ENCODE data around the gene SLC23A2.
A peak's percentile ranks its signal among the peaks of the same experiment; 100 is the strongest.

SLC23A2 gene

DNA sequence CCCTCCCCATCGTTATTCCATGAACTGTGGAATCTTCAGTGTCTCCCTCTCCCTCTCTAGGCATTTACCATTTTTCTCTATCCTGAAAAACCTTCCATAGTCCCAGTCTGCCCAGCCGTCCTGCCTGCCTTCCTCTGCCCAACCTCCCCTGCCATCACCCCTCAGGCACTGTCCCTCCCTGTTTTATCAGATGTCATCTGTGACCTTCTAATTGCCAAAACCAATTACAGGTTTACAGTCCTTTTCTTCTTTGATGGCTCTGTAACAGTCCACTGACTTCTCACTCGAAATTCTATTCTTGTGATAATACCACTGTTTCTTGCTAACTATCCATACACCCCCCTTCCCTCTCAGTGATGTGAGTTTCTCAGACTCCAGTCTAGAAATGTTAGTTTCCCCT lies 2.3 kb upstream of the SLC23A2 start:
- no peak for DNase-seq (ENCODE audit: extremely low read depth, low read depth)
- no peak overlapping the region for H3K4me3 ChIP-seq (replicated peaks; ENCODE audit: low read depth, low read length)
- TF ChIP-seq, protein P1, sequence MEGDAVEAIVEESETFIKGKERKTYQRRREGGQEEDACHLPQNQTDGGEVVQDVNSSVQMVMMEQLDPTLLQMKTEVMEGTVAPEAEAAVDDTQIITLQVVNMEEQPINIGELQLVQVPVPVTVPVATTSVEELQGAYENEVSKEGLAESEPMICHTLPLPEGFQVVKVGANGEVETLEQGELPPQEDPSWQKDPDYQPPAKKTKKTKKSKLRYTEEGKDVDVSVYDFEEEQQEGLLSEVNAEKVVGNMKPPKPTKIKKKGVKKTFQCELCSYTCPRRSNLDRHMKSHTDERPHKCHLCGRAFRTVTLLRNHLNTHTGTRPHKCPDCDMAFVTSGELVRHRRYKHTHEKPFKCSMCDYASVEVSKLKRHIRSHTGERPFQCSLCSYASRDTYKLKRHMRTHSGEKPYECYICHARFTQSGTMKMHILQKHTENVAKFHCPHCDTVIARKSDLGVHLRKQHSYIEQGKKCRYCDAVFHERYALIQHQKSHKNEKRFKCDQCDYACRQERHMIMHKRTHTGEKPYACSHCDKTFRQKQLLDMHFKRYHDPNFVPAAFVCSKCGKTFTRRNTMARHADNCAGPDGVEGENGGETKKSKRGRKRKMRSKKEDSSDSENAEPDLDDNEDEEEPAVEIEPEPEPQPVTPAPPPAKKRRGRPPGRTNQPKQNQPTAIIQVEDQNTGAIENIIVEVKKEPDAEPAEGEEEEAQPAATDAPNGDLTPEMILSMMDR (IDR thresholded peaks at IDR 0.05; ENCODE audit: low read depth, low read length, missing control alignments), result no peak

DNA sequence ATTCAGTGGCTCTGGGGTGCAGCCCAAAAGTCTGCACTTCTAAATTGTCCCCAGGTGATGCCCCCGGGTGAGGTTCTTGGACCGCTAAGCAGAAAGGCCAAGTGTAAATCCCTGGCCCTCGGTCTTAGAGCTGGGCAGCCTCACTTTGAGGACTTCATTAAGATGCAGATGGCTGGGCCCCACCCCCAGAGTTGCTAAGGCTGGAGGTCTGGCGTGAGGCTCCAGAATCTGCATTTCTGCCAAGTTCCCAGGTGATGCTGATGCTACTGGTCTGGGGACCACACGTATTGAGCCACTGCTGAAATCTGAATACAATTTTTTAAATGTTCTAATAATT lies 735 bp upstream of the SLC23A2 start:
- DNase-seq (ENCODE audit: extremely low read depth, low read depth), result no peak
- H3K4me3 ChIP-seq (replicated peaks; ENCODE audit: low read depth, low read length), result peak overlapping the region; percentile 50
- TF ChIP-seq, protein P1 (IDR thresholded peaks at IDR 0.05; ENCODE audit: low read depth, low read length, missing control alignments), result no peak

DNA sequence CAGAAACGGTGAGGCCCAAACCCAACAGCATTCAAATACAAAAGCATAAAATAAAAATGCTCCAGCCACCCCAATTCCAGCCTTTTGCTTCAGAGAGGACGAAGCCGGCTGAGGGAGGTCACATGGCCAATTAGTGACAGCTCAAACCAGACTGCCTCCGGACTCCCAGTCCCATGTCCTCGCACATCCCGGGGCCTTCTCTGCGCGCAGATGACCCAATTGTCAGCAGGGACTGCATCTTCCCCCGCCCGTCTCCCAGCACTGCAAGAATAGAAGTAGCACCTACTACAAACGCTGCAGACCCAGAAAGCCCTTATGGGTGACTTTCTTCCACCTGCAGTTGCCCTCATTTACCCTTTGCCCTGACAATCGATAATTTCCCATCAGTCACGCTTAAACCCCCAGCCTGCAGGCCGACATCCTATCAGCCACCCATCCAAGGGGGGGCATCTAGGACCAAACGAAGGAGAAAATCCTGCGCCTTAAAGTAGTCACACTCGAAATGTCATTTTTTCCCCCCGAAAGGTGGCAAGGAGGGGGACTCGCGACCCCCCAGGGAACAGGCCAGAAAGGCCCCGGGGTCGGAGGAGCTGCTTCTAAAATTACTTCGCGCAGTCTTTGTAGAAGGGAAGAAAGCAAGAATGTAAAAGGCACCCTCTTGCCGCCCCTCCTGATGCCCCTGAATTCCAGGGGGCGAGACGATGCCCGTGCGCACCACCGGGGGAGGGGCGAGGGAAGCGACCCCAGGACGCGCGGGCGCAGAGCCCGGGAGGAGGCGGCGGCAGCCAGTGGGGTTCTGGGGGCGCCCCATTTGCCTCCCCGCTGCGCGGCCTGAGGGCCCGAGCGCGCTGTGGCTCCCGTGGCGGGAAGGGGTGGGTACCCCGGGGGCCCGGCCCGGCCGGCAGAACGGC lies 792 bp downstream of the SLC23A2 start:
- no peak for DNase-seq (ENCODE audit: extremely low read depth, low read depth)
- TF ChIP-seq, protein P1 (IDR thresholded peaks at IDR 0.05; ENCODE audit: low read depth, low read length, missing control alignments), result no peak
- peak overlapping the region; percentile 64 for H3K4me3 ChIP-seq (replicated peaks; ENCODE audit: low read depth, low read length)

DNA sequence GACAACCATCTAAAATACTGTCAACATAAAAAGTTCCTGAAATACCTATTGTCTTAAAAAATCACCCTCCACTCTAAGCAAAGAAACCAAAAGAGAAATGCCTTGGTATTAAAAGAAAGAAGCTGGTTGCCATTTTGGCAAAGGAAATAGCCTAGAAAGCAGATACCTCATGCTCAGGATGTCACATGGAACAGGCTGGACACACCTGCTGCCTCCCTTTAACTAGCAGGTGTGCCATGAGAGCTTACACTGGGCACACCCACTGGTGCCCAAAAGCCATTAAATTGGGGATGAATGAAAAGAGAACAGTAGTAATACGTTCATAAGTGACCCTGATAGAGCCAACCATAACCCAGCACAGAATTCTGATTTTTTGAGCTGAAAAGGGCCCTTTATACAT lies 1.5 kb downstream of the SLC23A2 start:
- DNase-seq (ENCODE audit: extremely low read depth, low read depth), result no peak
- H3K4me3 ChIP-seq (replicated peaks; ENCODE audit: low read depth, low read length), result peak overlapping the region; percentile 64
- TF ChIP-seq, protein P1 (IDR thresholded peaks at IDR 0.05; ENCODE audit: low read depth, low read length, missing control alignments), result no peak

DNA sequence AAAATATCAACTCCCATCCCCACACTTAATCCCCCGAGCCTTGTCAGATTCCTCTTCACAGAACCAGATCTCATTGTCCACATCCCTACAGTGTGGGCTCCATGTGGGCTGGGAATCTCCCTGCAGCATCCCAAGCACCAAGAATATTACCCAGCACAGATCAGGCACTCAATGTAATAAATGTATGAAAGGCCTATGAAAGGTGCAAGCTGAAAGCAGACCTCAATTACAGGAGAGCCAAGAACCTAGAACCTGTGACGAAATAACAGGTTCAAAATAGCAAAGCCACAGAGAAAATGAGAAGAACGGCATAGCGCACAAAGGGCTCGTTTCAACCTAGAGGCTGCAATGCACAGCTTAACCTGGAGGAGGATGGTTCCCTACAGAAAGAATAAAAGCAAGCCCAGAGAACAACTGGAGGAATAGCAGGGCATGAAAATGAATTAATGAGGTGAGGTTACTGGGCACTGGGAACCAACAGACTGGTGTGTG lies 3.1 kb downstream of the SLC23A2 start:
- no peak overlapping the region for H3K4me3 ChIP-seq (replicated peaks; ENCODE audit: low read depth, low read length)
- DNase-seq (ENCODE audit: extremely low read depth, low read depth), result no peak
- TF ChIP-seq, protein P1 (IDR thresholded peaks at IDR 0.05; ENCODE audit: low read depth, low read length, missing control alignments), result no peak

DNA sequence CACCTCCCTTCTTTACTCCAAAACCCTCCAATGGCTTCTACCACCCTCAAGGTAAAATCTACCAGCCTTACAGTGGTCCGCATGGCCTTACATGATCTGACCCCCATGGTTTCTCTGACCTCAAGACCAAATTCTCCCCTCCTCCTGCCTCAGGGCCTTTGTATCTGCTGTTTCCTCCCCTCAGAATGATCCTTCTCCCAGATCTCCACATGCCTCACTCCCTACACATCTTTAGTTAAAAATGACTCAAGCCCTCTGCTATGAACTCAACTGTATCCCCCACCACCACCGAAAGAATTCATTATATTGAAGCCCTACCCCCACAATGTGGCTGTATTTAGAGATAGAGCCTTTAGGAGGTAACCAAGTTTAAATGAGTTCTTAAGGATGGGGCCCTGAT lies 4.1 kb downstream of the SLC23A2 start:
- no peak for DNase-seq (ENCODE audit: extremely low read depth, low read depth)
- TF ChIP-seq, protein P1 (IDR thresholded peaks at IDR 0.05; ENCODE audit: low read depth, low read length, missing control alignments), result no peak
- no peak overlapping the region for H3K4me3 ChIP-seq (replicated peaks; ENCODE audit: low read depth, low read length)
